GM21515 (cell line): ENCODE results near the gene SMG7.

ENCODE experiments used
- ATAC-seq: cut with Tn5 transposase; IDR thresholded peaks from one replicate; pipeline ENCODE4 v1.9.1; 2021; ENCODE audit not compliant: unreplicated experiment

The SMG7 gene

DNA sequence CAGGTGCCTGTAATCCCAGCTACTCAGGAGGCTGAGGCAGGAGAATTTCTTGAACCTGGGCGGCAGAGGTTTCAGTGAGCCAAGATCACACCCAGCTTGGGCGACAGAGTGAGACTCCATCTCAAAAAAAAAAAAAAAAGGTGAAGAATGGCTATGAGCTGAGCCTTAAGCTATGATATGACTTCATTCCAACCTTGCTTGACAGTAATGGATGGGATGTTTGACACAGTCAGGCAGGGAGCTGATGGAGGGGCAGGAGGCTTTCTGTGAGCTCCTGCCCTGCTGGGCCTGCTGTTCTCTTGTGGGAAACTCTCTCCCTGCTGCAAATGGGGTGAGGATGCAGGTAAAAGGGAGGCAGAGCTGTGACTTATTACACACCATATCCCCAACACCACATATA lies 90.4 kb downstream of the SMG7 start:
- ATAC-seq: no peak

DNA sequence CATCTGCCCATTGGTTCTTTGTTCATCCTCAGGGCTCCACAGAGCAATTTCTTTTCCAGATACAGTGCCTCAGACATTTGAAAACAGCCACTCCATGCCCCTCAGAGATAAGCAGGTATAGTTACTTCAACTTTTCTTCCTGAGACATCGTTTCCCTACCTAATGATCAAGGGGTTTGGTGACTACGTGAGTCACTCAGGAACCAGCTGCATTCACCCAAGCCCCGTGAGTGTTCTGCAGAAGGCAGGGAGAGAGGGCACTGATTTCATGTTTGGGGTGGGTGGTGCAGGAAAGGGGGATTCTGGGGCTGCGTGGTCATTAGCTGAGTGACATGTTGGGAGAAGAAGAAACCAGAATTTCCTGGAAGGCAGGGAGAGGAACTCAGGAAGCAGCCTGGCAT lies 93.0 kb downstream of the SMG7 start:
- no peak for ATAC-seq

GRCh38 chr1:183566026-183566425 lies 93.7 kb downstream of the SMG7 start:
- no peak for ATAC-seq

DNA sequence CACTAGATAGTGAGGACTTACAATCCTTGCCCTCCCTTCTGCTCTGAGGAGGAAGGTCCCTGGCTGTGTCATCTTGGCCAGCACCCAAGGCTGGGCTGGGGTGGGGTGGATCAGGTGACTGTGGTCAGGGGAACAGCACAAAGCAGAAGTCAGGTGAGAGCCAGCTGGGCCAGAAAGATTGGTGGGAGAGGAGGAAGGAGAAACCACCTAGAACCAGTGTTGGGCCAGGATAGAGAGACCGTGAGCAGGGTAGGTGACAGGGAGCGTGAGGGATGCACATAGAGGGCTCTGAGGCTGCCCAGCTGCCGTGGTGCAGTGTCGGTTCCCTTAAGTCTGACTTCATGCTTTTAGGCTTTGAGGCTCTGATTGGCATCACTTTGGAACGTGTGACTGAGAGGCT lies 95.3 kb downstream of the SMG7 start:
- ATAC-seq: no peak

- no peak for ATAC-seq
Observed at GRCh38 chr1:183568176-183569021, 96.1 kb downstream of the SMG7 start.

GRCh38 chr1:183569141-183569540 lies 96.8 kb downstream of the SMG7 start:
- ATAC-seq: no peak

- no peak for ATAC-seq
Observed at GRCh38 chr1:183569801-183570200, 97.5 kb downstream of the SMG7 start.

GRCh38 chr1:183570451-183570850 lies 98.2 kb downstream of the SMG7 start:
- no peak for ATAC-seq

GRCh38 chr1:183571678-183572268 lies 99.5 kb downstream of the SMG7 start:
- ATAC-seq: no peak

- ATAC-seq: no peak
Observed at GRCh38 chr1:183572721-183573120, 100.4 kb downstream of the SMG7 start.

- no peak for ATAC-seq
Observed at GRCh38 chr1:183575606-183576005, 103.3 kb downstream of the SMG7 start.

- no peak for ATAC-seq
Observed at GRCh38 chr1:183576537-183576936, 104.2 kb downstream of the SMG7 start.

DNA sequence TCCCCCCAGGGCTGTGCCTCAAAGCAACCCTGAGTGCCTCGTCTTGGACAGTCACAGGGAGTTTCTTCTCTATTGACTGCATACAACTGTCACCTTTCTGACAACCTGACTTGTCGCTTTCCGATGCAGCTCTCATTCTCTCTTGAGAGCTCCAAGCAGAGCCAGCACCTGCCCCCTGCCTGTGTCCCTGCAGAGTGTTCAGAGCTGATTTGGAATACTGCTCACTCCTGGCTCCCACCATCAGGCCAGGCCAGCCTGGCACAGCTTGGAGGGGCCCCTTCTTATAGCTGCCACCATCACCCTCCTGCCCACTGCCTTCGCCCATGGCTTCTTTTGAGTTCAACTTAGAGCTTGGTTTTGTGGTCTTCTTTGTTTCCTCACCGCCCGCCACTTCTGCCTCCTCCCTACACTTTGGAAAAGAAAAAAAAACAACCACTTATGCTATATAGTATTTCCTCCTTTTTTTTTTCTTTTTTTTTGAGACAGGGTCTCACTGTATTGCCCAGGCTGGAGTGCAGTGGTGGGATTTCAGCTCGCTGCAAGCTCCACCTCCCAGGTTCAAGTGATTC lies 105.7 kb downstream of the SMG7 start:
- no peak for ATAC-seq

DNA sequence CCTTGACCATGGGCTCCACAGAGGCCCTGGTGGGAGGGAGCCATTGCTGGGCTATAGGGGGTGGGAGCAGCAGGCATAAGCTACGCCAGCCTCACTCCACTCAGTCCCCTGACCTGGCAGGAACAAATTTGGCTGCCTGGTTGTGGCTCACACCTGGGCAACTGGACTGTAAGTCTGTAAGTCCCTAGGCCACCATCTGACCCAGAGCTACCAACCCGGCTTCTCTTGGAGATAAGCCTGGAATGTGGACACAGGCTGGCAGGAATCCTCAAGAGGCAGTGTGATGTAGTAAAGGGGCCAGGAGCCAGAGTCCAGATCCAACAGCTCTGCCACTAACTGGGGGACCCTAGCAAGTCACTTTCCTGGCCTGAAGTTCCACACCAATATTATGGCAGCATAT lies 106.6 kb downstream of the SMG7 start:
- ATAC-seq: no peak

DNA sequence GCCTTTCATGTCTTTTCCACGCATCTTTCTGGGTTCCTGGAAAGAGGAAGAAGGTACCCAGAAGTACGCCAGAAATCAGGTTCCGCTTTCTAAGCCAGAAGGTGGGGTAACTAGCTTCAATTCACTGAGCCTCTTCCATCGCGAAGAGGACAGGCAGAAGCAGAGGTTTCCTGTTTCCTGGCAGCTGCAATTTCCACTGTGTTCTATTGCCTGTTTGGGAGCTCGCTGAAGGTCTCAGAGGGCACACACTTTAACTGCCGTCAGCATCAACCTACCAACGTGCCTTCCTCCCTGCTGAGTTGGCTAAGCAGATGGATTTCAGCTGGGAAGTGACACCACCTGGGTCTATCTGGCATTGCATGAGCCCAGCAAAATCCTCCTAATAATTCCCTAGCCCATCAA lies 108.0 kb downstream of the SMG7 start:
- no peak for ATAC-seq

- ATAC-seq: no peak
Observed at GRCh38 chr1:183582021-183582713, 109.9 kb downstream of the SMG7 start.

DNA sequence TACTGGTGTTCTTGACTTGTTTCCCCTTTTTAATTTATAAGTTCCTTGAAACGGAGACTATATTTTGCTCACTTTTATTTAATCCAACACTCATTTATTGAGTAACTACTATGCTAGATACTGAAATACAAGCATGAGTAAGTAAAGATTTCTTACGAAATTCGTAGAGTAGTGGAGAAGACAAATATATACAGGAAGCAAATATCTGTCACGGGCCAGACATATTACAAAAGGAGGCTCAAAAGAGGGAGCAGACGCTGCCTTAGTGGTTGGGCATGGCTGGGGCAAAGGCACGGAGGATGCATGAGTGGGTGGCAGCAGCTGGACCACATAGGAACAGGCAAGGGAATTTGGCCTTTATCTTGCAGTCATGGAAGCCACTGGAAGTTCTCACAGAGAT lies 111.2 kb downstream of the SMG7 start:
- ATAC-seq: no peak

GRCh38 chr1:183584147-183584546 lies 111.8 kb downstream of the SMG7 start:
- no peak for ATAC-seq

DNA sequence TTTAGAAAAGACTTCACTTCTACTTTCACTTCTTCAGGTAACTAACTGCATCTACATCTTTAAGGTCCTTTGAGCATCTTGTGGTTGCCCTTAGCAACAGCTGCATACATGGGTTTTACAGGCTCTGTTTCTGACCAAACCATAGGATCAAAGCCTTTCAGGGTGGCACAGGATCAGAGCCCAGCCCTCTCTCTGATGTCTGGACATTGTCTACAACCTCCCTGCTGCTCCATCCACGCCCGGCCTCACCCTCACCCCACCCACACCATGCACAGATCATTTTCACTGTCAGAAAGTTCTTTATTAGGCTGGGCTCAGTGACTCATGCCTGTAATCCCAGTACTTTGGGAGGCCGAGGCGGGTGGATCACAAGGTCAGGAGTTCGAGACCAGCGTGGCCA lies 112.7 kb downstream of the SMG7 start:
- ATAC-seq: no peak

- ATAC-seq: no peak
Observed at GRCh38 chr1:183586455-183586854, 114.2 kb downstream of the SMG7 start.

DNA sequence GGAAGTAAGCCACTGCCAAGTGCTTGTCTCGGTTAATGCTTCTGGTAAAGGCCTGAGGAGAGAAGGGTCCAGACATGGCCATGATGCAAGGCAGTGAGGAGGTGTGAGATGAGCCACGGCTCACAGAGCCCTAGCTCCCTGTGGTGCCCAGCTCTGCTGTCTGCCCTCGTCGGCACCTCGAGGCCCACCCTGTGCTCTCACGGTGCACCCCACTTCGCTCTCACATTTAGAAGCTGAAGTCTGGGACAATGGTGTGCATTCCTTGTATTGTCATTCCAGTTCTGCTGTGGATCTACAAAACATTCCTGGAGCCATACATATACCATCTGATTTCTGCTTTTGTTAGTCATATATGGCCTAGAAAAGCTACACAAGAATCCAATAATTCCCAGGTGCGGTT lies 114.6 kb downstream of the SMG7 start:
- no peak for ATAC-seq

DNA sequence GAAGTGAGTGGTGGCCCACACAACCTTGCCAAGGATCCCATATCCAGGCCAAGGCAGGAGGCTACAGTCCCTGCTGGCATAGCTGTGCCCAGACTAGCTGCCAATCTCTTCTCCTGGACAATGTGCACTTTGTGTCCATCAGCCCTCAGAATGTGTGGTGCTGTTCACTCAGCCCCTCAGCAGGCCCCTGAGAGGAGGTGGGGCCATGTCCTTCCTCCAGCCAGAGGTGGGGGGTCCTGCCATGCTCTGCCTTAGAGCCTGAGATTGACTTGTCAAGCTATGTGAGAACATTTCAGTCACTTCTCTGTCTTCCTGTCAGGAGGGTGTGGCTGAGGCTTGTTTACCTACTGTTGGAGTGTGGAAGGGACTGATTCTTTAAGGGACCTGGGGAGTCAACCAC lies 116.5 kb downstream of the SMG7 start:
- no peak for ATAC-seq
